Measurements from ENCODE around the gene CD93.

DNA sequence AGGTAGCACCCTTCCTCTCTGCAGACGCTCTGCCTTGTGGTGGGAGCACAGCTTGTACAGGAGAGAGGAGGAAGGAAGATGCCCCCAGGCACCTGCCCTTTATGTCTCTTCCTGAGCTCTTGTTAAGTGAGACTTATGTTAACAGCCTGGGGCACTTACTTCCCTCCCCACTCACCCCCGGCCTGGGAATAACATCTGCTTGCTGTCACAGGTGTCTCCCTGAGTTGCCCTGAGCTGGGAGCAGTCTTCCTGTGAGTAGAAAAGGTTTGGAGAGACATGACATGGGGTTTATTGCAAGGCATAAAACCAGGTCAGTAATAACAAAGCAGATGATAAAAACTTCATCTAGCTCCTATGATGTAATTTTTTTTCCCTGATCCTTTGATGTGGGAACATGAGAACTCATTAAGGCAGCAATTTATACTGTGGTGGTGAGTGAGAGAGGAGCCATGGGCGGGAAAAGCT is 49.1 kb downstream of the CD93 start:
- TF ChIP-seq EZH2phosphoT487 (IDR thresholded peaks at IDR 0.05; ENCODE audit: borderline replicate concordance, low read length) (no peak), CTCF (conservative IDR thresholded peaks at IDR 0.05; ENCODE audit: low read depth, low read length) (no peak)
